K562 (cell line): ENCODE data around the gene JADE2. TPM values are rescaled to one million over a fixed set of nuclear protein-coding genes. Genes with fewer than 3 reads are reported as not detected.

Experiments
- MYNN ChIP-seq, 2 experiments: sonication (generic); formaldehyde crosslinking in 1 of 2; IDR thresholded peaks; 2 replicates each; pipeline versions ENCODE4 v1.5.0 to v1.6.1; 2016 to 2020; ENCODE audit warnings: antibody characterized with exemption in 1 of 2, missing genetic modification reagents in 1 of 2
- TCF3 ChIP-seq: sonication (generic); formaldehyde crosslinking; IDR thresholded peaks from 2 replicates; pipeline ENCODE4 v1.4.0; 2020; ENCODE audit warnings: mild to moderate bottlenecking, missing genetic modification reagents
- TEAD1 ChIP-seq, 2 experiments: fragments of 450-650 bp in 1 of 2; sonication (generic) in 1 of 2; formaldehyde crosslinking; IDR thresholded peaks; 2 replicates each; pipeline versions ENCODE4 v1.4.0 to v1.8.0; 2020 to 2022; ENCODE audit warnings: mild to moderate bottlenecking in 2 of 2, missing genetic modification reagents in 1 of 2
- YBX1 ChIP-seq: fragments of 450-650 bp; IDR thresholded peaks from 2 replicates; pipeline ENCODE4 v1.7.1; 2016; ENCODE audit warnings: mild to moderate bottlenecking
- polyA plus RNA-seq, 8 experiments: library from polyadenylated mRNA; depleted of rRNA in 4 of 8; stranded (reverse) in 5 of 8; unstranded in 3 of 8; fragments of >200 nt; fragmentation: Nextera tagmentation in 2 of 8; fragmentation: Illumina TruSeq in 1 of 8; extraction: Ambion mirVana in 2 of 8; extraction: Trizol in 1 of 8; gene quantifications; 2 replicates each; pipeline versions ENCODE4 v1.2.1 to v1.2.3, GENCODE V29; 2011 to 2014; ENCODE audit warnings: inconsistent platforms in 1 of 8, missing spikeins in 1 of 8
- total RNA-seq, 7 experiments: library from RNA; depleted of rRNA in 6 of 7; stranded (reverse); fragments of >200 nt in 6 of 7; fragmentation: Illumina TruSeq in 2 of 7; extraction: Trizol in 2 of 7; gene quantifications; 2 replicates each; pipeline versions ENCODE4 v1.2.1 to v1.2.3, GENCODE V29; 2011 to 2021; ENCODE audit warnings: low replicate concordance in 1 of 7
- TF ChIP-seq, protein P1 (sequence below), 2 experiments: fragments of 450-650 bp in 1 of 2; sonication (generic) in 1 of 2; formaldehyde crosslinking in 1 of 2; IDR thresholded peaks; 2 replicates each; pipeline versions ENCODE4 v1.7.1 to v1.9.0; 2016 to 2022; ENCODE audit warnings: inconsistent platforms in 1 of 2, mild to moderate bottlenecking in 1 of 2, missing genetic modification reagents in 1 of 2
- TF ChIP-seq, protein P2 (sequence below), 2 experiments: fragments of 450-650 bp; formaldehyde crosslinking in 1 of 2; IDR thresholded peaks; 2 replicates each; pipeline versions ENCODE4 v1.4.0 to v1.6.1; 2014 to 2020; ENCODE audit warnings: mild to moderate bottlenecking in 2 of 2, borderline replicate concordance in 1 of 2, low read depth in 1 of 2

The JADE2 gene
- total and polyA plus RNA-seq, 9 of the 15 experiments (the other 6 are each of a cell fraction or from before 2014, with no cell fraction given) = 0.50 to 23.3 (median 9.1) TPM

DNA sequence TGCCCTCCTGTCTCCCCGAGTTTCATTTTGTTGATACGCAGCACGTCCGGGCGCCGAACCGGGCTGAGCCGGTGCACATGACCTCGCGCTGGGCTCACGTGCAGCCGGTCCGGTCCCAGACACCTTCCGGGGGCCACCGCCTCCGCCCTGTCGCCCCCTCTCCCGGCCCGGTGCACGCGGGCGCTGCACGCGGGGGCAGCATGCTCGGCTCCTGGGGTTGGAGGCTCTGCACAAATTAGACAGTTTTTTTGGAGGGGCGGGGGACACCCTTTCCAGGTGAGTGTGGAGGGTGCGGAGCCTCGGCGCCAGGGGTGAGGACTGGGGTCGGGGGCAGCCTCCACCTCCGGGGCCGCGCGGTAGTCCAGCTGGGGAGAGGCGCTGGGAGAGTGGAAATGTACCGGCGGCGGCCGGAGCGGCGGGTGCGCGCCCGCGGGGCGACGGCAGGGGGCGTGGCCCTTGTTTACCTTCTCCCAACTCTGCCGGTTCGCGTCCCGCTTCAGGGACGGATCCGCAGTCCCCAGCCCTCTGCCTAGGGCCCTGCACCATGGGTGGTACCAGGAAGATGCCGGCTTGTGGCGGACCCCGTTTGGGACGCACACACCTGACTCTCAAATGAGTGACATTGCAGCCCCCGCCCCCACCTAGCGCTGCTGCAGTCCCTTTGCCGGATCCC, 1.1 kb downstream of the JADE2 start (continued):
- TF ChIP-seq, protein P1, sequence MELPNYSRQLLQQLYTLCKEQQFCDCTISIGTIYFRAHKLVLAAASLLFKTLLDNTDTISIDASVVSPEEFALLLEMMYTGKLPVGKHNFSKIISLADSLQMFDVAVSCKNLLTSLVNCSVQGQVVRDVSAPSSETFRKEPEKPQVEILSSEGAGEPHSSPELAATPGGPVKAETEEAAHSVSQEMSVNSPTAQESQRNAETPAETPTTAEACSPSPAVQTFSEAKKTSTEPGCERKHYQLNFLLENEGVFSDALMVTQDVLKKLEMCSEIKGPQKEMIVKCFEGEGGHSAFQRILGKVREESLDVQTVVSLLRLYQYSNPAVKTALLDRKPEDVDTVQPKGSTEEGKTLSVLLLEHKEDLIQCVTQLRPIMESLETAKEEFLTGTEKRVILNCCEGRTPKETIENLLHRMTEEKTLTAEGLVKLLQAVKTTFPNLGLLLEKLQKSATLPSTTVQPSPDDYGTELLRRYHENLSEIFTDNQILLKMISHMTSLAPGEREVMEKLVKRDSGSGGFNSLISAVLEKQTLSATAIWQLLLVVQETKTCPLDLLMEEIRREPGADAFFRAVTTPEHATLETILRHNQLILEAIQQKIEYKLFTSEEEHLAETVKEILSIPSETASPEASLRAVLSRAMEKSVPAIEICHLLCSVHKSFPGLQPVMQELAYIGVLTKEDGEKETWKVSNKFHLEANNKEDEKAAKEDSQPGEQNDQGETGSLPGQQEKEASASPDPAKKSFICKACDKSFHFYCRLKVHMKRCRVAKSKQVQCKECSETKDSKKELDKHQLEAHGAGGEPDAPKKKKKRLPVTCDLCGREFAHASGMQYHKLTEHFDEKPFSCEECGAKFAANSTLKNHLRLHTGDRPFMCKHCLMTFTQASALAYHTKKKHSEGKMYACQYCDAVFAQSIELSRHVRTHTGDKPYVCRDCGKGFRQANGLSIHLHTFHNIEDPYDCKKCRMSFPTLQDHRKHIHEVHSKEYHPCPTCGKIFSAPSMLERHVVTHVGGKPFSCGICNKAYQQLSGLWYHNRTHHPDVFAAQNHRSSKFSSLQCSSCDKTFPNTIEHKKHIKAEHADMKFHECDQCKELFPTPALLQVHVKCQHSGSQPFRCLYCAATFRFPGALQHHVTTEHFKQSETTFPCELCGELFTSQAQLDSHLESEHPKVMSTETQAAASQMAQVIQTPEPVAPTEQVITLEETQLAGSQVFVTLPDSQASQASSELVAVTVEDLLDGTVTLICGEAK (IDR thresholded peaks at IDR 0.05) = 0 out of 2 replicates have a peak, but pooled peaks have one; percentile 23
- TF ChIP-seq, protein P1 (CRISPR knock-in tag; IDR thresholded peaks at IDR 0.05) = no peak; the same call in 1 of the 2 replicates
- TF ChIP-seq TEAD1 (CRISPR knock-in tag; IDR thresholded peaks at IDR 0.05) (no peak; a peak in 1 of 4 replicates), MYNN (IDR thresholded peaks at IDR 0.05) (peak; percentile 46; the same call in 1 of the 2 replicates), MYNN (CRISPR knock-in tag; IDR thresholded peaks at IDR 0.05) (no peak), YBX1 (no peak), TCF3 (no peak)
- TF ChIP-seq, protein P2, sequence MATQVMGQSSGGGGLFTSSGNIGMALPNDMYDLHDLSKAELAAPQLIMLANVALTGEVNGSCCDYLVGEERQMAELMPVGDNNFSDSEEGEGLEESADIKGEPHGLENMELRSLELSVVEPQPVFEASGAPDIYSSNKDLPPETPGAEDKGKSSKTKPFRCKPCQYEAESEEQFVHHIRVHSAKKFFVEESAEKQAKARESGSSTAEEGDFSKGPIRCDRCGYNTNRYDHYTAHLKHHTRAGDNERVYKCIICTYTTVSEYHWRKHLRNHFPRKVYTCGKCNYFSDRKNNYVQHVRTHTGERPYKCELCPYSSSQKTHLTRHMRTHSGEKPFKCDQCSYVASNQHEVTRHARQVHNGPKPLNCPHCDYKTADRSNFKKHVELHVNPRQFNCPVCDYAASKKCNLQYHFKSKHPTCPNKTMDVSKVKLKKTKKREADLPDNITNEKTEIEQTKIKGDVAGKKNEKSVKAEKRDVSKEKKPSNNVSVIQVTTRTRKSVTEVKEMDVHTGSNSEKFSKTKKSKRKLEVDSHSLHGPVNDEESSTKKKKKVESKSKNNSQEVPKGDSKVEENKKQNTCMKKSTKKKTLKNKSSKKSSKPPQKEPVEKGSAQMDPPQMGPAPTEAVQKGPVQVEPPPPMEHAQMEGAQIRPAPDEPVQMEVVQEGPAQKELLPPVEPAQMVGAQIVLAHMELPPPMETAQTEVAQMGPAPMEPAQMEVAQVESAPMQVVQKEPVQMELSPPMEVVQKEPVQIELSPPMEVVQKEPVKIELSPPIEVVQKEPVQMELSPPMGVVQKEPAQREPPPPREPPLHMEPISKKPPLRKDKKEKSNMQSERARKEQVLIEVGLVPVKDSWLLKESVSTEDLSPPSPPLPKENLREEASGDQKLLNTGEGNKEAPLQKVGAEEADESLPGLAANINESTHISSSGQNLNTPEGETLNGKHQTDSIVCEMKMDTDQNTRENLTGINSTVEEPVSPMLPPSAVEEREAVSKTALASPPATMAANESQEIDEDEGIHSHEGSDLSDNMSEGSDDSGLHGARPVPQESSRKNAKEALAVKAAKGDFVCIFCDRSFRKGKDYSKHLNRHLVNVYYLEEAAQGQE (IDR thresholded peaks at IDR 0.05; ENCODE audit: borderline replicate concordance) = peak; percentile 55; the same call in 1 of the 2 replicates
- TF ChIP-seq, protein P2 (CRISPR knock-in tag; IDR thresholded peaks at IDR 0.05; ENCODE audit: low read depth) = no peak
